HepG2 (cell line): ENCODE results near the gene SUN5. TPM values are rescaled to one million over a fixed set of nuclear protein-coding genes. Genes with fewer than 3 reads are reported as not detected.

Experiments
- ATF6 ChIP-seq: sonication (generic); formaldehyde crosslinking; conservative IDR thresholded peaks from 2 replicates; pipeline ENCODE4 v1.4.0; 2020; ENCODE audit warnings: missing genetic modification reagents
- KLF15 ChIP-seq: sonication (generic); formaldehyde crosslinking; IDR thresholded peaks from 2 replicates; pipeline ENCODE4 v1.8.1; 2023; ENCODE audit warnings: borderline replicate concordance, mild to moderate bottlenecking, inconsistent platforms, missing genetic modification reagents, mixed read lengths
- MATR3 ChIP-seq: sonication (generic); formaldehyde crosslinking; IDR thresholded peaks from 2 replicates; pipeline ENCODE4 v1.4.0; 2020; ENCODE audit warnings: missing genetic modification reagents
- NFKB2 ChIP-seq: sonication (generic); formaldehyde crosslinking; IDR thresholded peaks from 2 replicates; pipeline ENCODE4 v1.4.0; 2020; ENCODE audit warnings: missing genetic modification reagents, borderline replicate concordance
- SSRP1 ChIP-seq: IDR thresholded peaks from 2 replicates; pipeline ENCODE4 v1.6.1; 2016; ENCODE audit warnings: control low read depth
- TCF7 ChIP-seq: sonication (generic); IDR thresholded peaks from 2 replicates; pipeline ENCODE4 v1.6.1; 2016; ENCODE audit warnings: antibody characterized with exemption, low read depth
- XRCC5 ChIP-seq: fragments of 200-400 bp; formaldehyde crosslinking; optimal IDR thresholded peaks from 2 replicates; pipeline ENCODE3; 2017; ENCODE audit warnings: mild to moderate bottlenecking, low read length
- ZBTB40 ChIP-seq, 2 experiments: fragments of 450-650 bp in 1 of 2; sonication (generic) in 1 of 2; formaldehyde crosslinking in 1 of 2; IDR thresholded peaks; 2 replicates each; pipeline versions ENCODE4 v1.6.1 to v1.8.0; 2016 to 2022; ENCODE audit warnings: antibody characterized with exemption in 1 of 2, mild to moderate bottlenecking in 1 of 2, missing genetic modification reagents in 1 of 2
- ZNF256 ChIP-seq: sonication (generic); formaldehyde crosslinking; conservative IDR thresholded peaks from 2 replicates; pipeline ENCODE4 v1.4.0; 2020; ENCODE audit warnings: missing genetic modification reagents
- ZNF331 ChIP-seq: sonication (generic); formaldehyde crosslinking; IDR thresholded peaks from 2 replicates; pipeline ENCODE4 v1.4.0; 2020; ENCODE audit warnings: missing genetic modification reagents
- ZNF530 ChIP-seq: sonication (generic); formaldehyde crosslinking; IDR thresholded peaks from 2 replicates; pipeline ENCODE4 v1.5.0; 2020; ENCODE audit warnings: low read depth, mild to moderate bottlenecking, missing genetic modification reagents
- ZNF687 ChIP-seq: sonication (generic); formaldehyde crosslinking; IDR thresholded peaks from 2 replicates; pipeline ENCODE4 v1.5.1; 2020; ENCODE audit warnings: mild to moderate bottlenecking, missing genetic modification reagents, moderate library complexity
- polyA plus RNA-seq, 8 experiments: library from polyadenylated mRNA; depleted of rRNA in 3 of 8; stranded (reverse) in 7 of 8; unstranded in 1 of 8; fragments of >200 nt; fragmentation: Illumina TruSeq in 4 of 8; extraction: Trizol in 4 of 8; gene quantifications; 2 replicates each; pipeline versions ENCODE4 v1.2.1 to v1.2.3, GENCODE V29; 2011 to 2016; ENCODE audit warnings: low read depth in 4 of 8, missing spikeins in 1 of 8, mixed read lengths in 1 of 8; ENCODE audit not compliant: insufficient read depth in 1 of 8
- total RNA-seq, 5 experiments: library from RNA; depleted of rRNA; stranded (reverse); fragments of >200 nt; fragmentation: Illumina TruSeq; extraction: Trizol; gene quantifications; 2 replicates each; pipeline ENCODE4 v1.2.3, GENCODE V29; 2016; ENCODE audit warnings: low read depth in 1 of 5

Gene SUN5
- total and polyA plus RNA-seq, 2 of the 13 experiments (the other 11 are each of a cell fraction or from before 2014, with no cell fraction given) = not detected

- TF ChIP-seq ZBTB40 (IDR thresholded peaks at IDR 0.05) (no peak), ZBTB40 (CRISPR knock-in tag; IDR thresholded peaks at IDR 0.05) (no peak), NFKB2 (CRISPR knock-in tag) (peak; percentile 76), ZNF687 (no peak; the same call in 1 of the 2 replicates), SSRP1 (no peak; the same call in 1 of the 2 replicates), KLF15 (CRISPR knock-in tag) (0 out of 2 replicates have a peak, but pooled peaks have one; percentile 86), ZNF331 (CRISPR knock-in tag) (no peak; the same call in 1 of the 2 replicates), TCF7 (0 out of 2 replicates have a peak, but pooled peaks have one; percentile 8), MATR3 (CRISPR knock-in tag) (no peak), XRCC5 (no peak), ZNF256 (no peak), ATF6 (0 out of 2 replicates have a peak, but pooled peaks have one; percentile 45), ZNF530 (CRISPR knock-in tag) (no peak)
These were observed 4.3 kb upstream of the SUN5 start (continued) for GRCh38 chr20:33008336-33009213.
